Measurements from ENCODE around the gene RNF19B.

Gene RNF19B

DNA sequence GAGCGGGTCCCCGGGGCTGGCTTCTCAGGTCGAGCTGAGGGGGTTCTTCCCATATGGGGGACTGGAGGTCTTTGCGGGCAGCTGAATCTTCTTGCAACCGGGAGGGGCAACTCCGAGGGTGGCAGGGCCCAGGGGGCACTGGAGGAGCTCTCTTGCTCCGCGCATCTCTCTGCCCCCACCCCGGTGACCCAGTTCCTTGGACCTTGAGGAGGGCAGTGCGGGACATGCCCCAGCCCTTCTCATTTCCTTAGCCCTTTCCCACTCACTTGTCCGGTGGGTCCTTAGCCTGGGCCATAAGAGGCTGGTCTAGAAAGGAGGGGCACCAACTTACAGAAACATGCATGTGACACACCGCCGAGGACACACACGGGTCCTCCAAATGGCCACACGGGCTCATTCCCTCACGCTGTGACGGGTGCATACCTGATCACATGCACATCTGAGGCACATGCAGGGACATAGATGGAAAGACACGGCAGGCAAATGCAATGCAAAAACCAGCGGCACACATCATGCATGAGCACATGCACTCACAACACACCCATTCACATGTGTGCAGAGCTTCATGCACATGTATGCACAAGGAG lies 77.7 kb downstream of the RNF19B start:
- FAIRE-seq (no peak), DNase-seq (ENCODE audit: insufficient read length, low spot score) (no peak)
- TF ChIP-seq, protein P1, sequence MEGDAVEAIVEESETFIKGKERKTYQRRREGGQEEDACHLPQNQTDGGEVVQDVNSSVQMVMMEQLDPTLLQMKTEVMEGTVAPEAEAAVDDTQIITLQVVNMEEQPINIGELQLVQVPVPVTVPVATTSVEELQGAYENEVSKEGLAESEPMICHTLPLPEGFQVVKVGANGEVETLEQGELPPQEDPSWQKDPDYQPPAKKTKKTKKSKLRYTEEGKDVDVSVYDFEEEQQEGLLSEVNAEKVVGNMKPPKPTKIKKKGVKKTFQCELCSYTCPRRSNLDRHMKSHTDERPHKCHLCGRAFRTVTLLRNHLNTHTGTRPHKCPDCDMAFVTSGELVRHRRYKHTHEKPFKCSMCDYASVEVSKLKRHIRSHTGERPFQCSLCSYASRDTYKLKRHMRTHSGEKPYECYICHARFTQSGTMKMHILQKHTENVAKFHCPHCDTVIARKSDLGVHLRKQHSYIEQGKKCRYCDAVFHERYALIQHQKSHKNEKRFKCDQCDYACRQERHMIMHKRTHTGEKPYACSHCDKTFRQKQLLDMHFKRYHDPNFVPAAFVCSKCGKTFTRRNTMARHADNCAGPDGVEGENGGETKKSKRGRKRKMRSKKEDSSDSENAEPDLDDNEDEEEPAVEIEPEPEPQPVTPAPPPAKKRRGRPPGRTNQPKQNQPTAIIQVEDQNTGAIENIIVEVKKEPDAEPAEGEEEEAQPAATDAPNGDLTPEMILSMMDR (IDR thresholded peaks at IDR 0.05; ENCODE audit: insufficient read depth, missing control alignments): no peak

Measured in D721Med (cell line).